Measurements from ENCODE around the gene PRPS2. TPM values are rescaled to one million over a fixed set of nuclear protein-coding genes. Genes with fewer than 3 reads are reported as not detected.

The PRPS2 gene
- total and polyA plus RNA-seq, 2 of the 8 experiments (the other 6 are each of a cell fraction or from before 2014, with no cell fraction given): 11.8 to 31.4 TPM

DNA sequence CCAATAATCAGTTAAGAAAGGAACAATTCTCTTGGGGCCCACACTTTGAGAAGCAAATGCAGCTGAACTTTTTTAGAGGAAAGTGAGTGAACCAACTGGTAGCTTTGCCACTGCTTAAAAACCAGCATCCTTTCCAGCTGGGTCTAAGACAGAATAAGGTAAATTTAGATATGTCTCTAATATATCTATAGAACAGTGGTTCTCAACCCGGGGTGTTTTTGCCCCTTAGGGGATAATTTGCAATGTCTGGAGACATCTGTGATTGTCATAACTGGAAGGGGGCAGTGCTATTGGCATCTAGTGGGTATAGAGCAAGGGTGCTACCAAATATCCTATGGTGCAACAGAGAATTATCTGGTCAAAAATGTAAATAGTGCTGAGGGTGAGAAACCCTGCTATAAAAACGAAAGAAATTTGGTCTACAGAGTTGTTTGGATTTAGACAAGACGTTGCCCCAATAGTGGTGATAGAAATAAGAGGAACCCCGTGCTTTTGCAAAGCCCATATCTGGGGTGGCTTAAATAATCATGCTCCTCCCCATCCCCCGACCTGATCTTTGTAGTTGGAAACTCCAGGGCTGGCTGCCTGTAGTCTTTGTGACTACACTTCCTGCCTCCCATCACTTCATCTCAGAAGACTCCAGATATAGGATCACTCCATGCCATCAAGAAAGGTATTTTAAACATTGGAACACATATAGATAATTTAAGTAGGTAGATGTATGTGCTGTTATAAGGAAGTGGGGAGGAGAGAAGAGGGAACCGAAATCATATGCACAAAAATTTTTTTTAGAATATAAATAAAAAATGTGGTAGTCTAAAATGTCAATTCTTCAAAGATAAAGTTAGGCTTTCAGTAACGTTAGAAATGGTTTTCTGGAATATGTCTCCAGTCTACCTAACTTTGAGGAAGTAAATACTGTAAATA is 75.5 kb downstream of the PRPS2 start, which contains the start of gene TLR7:
TSS of gene TLR7 (plus strand) at position 622 of the 927 bp plus-strand sequence. CDS start 507 bp downstream, outside the sequence.
- Histone ChIP-seq H4K5ac (ENCODE audit: insufficient read length, low read depth, low read length) (no peak within 1 kb of the TSS), H4K20me1 (replicated peaks in 1 of 2; ENCODE audit: control insufficient read depth in 1 of 2, insufficient read depth in 2 of 2, low read length in 2 of 2) (no peaks in the 10 kb centered on the region), H3K36me3 (ENCODE audit: control insufficient read depth in 2 of 4, insufficient read depth in 4 of 4, low read length in 3 of 4) (no peaks in the 10 kb centered on the region), H4K8ac (ENCODE audit: extremely low read depth, insufficient read depth, low read length) (no peak within 1 kb of the TSS), H4K91ac (replicated peaks; ENCODE audit: insufficient read length, low read length) (no peak within 1 kb of the TSS), H3K79me1 (ENCODE audit: low read depth, low read length) (no peaks in the 10 kb centered on the region), H2BK120ac (replicated peaks; ENCODE audit: low read depth, low read length) (no peak within 1 kb of the TSS), H3K79me2 (ENCODE audit: control insufficient read depth in 1 of 2, insufficient read depth in 2 of 2, low read length in 2 of 2) (no peaks in the 10 kb centered on the region), H2AFZ (ENCODE audit: low read length) (no peak within 1 kb of the TSS), H3K27ac (ENCODE audit: low read depth, low read length) (no peak within 1 kb of the TSS), H3K56ac (replicated peaks; ENCODE audit: insufficient read length, low read depth, low read length) (no peak within 1 kb of the TSS), H3K14ac (ENCODE audit: insufficient read length) (no peak within 1 kb of the TSS), H2BK15ac (ENCODE audit: low read length) (no peak within 1 kb of the TSS), H3K23ac (ENCODE audit: insufficient read length) (no peak within 1 kb of the TSS), H2BK20ac (ENCODE audit: low read length) (no peak within 1 kb of the TSS), H3K27me3 (replicated peaks in 1 of 4; ENCODE audit: control insufficient read depth in 3 of 4, extremely low read depth in 1 of 4, insufficient read depth in 3 of 4, low read length in 3 of 4) (no peaks in the 10 kb centered on the region), H2AK5ac (ENCODE audit: low read depth, low read length) (no peak within 1 kb of the TSS), H3K9ac (replicated peaks in 1 of 4; ENCODE audit: extremely low read depth in 1 of 4, low read depth in 3 of 4, low read length in 3 of 4) (no peak within 1 kb of the TSS), H2BK5ac (ENCODE audit: low read depth, low read length) (no peak within 1 kb of the TSS), H3K18ac (ENCODE audit: extremely low read depth, low read length) (no peak within 1 kb of the TSS), H3K4me3 (ENCODE audit: extremely low read depth in 1 of 4, insufficient read depth in 2 of 4, low read depth in 3 of 4, low read length in 4 of 4) (no peak within 1 kb of the TSS), H3K23me2 (ENCODE audit: low read depth, low read length) (no peaks in the 10 kb centered on the region), H3K9me3 (ENCODE audit: insufficient read depth in 2 of 2, low read depth in 1 of 2, low read length in 1 of 2) (peaks cover 0 to 9% of the 10 kb centered on the region in 2 experiments; a peak in 1 of 4 replicates), H3K4me2 (ENCODE audit: insufficient read depth in 1 of 2, low read depth in 2 of 2, low read length in 2 of 2) (no peak within 1 kb of the TSS), H2BK12ac (ENCODE audit: low read depth, low read length) (no peak within 1 kb of the TSS), H3K4me1 (replicated peaks in 1 of 4; ENCODE audit: control insufficient read depth in 3 of 4, insufficient read depth in 4 of 4, low read length in 3 of 4) (no peaks in the 10 kb centered on the region), H3K4ac (replicated peaks; ENCODE audit: insufficient read length, low read depth, low read length) (no peak within 1 kb of the TSS)
- no peak for DNase-seq (ENCODE audit: low read depth in 1 of 2, low spot score in 2 of 2)
- FAIRE-seq: no peak
- POLR2A ChIA-PET (ENCODE audit: partially characterized antibody): no interaction called here
- CTCF ChIA-PET (ENCODE audit: partially characterized antibody): no interaction called here
- WGBS, 2 experiments (ENCODE audit: extremely low coverage in 1 of 2, insufficient coverage in 1 of 2, insufficient read length in 1 of 2, insufficient replicate concordance in 2 of 2, low coverage in 1 of 2, low lambda C conversion rate in 2 of 2, missing lambda C conversion rate in 1 of 2): 88% methylated on average over 7 of the region's 7 CpGs; no CpG with 5 or more reads in 1 of the 2 experiments
- TF ChIP-seq TEAD4 (IDR thresholded peaks at IDR 0.05; ENCODE audit: low read depth, low read length) (no peak), BACH1 (IDR thresholded peaks at IDR 0.05; ENCODE audit: low read length) (no peak), CBX8 (IDR thresholded peaks at IDR 0.05; ENCODE audit: borderline replicate concordance, low read depth, low read length) (no peak), TAF1 (IDR thresholded peaks at IDR 0.05; ENCODE audit: low read depth, low read length) (no peak), SIX5 (IDR thresholded peaks at IDR 0.05; ENCODE audit: low read depth, low read length) (no peak), HDAC6 (IDR thresholded peaks at IDR 0.05; ENCODE audit: low read depth, low read length) (no peak), MAFK (IDR thresholded peaks at IDR 0.05; ENCODE audit: low read depth, low read length) (no peak), NANOG (IDR thresholded peaks at IDR 0.05; ENCODE audit: insufficient read depth, low read depth, low read length, poor library complexity, severe bottlenecking) (no peak), JUN (IDR thresholded peaks at IDR 0.05; ENCODE audit: low read depth, low read length) (no peak), RBBP5 (IDR thresholded peaks at IDR 0.05; ENCODE audit: borderline replicate concordance, low read depth, low read length) (no peak)
